Smooth muscle cell (in vitro differentiated cells): ENCODE data around the gene GNG13. TPM values are rescaled to one million over a fixed set of nuclear protein-coding genes. Genes with fewer than 3 reads are reported as not detected.

ENCODE experiments used
- DNase-seq: peaks from one replicate; lab custom pipeline; 2025; ENCODE audit not compliant: unreplicated experiment; lab: John Stamatoyannopoulos, UW
- H2AFZ ChIP-seq: fragments of 200-600 bp; sonication (generic); 2 replicates; pipeline ENCODE4 v1.6.0; 2016; ENCODE audit warnings: antibody characterized with exemption, low read depth, mild to moderate bottlenecking
- H3F3A ChIP-seq: fragments of 200-600 bp; sonication (generic); 2 replicates; pipeline ENCODE4 v1.6.0; 2017; ENCODE audit warnings: antibody characterized with exemption, low read depth
- H3K27ac ChIP-seq: fragments of 200-600 bp; sonication (generic); 2 replicates; pipeline ENCODE4 v1.5.1; 2016; ENCODE audit warnings: low read depth, mild to moderate bottlenecking
- H3K27me3 ChIP-seq: fragments of 200-600 bp; sonication (generic); 2 replicates; pipeline ENCODE4 v1.6.1; 2016; ENCODE audit warnings: low read depth, mild to moderate bottlenecking
- H3K36me3 ChIP-seq: fragments of 200-600 bp; sonication (generic); 2 replicates; pipeline ENCODE4 v1.5.1; 2016; ENCODE audit warnings: low read depth
- H3K4me1 ChIP-seq: fragments of 200-600 bp; sonication (generic); 2 replicates; pipeline ENCODE4 v1.5.1; 2016; ENCODE audit warnings: low read depth
- H3K4me2 ChIP-seq: fragments of 200-600 bp; sonication (generic); 2 replicates; pipeline ENCODE4 v1.6.0; 2016; ENCODE audit warnings: mild to moderate bottlenecking
- H3K4me3 ChIP-seq: fragments of 200-600 bp; sonication (generic); 2 replicates; pipeline ENCODE4 v1.5.1; 2016; ENCODE audit warnings: mild to moderate bottlenecking
- H3K79me2 ChIP-seq: fragments of 200-600 bp; sonication (generic); 2 replicates; pipeline ENCODE4 v1.6.0; 2016; ENCODE audit warnings: low read depth, mild to moderate bottlenecking
- H3K9ac ChIP-seq: fragments of 200-600 bp; sonication (generic); 2 replicates; pipeline ENCODE4 v1.6.0; 2016; ENCODE audit warnings: low read depth
- H3K9me3 ChIP-seq: fragments of 200-600 bp; sonication (generic); replicated peaks from 2 replicates; pipeline ENCODE4 v1.5.1; 2016; ENCODE audit warnings: low read depth
- H4K20me1 ChIP-seq: fragments of 200-600 bp; sonication (generic); 2 replicates; pipeline ENCODE4 v1.6.0; 2016; ENCODE audit warnings: low read depth
- WGBS: methylation state at CpG from one replicate; pipeline ENCODE4 v1.1.7; 2016; ENCODE audit warnings: low lambda C conversion rate; 5-methylcytosine and 5-hydroxymethylcytosine counted together
- polyA plus RNA-seq: library from polyadenylated mRNA; unstranded; fragments of >200 nt; fragmentation: Nextera tagmentation; extraction: Ambion mirVana; gene quantifications from 2 replicates; pipeline ENCODE4 v1.2.1, GENCODE V29; 2016
- total RNA-seq: library from RNA; depleted of rRNA; stranded (reverse); fragments of >200 nt; gene quantifications from 2 replicates; pipeline ENCODE4 v1.2.3, GENCODE V29; 2014
- TF ChIP-seq, protein P1 (sequence below): fragments of 200-600 bp; sonication (generic); IDR thresholded peaks from 2 replicates; pipeline ENCODE4 v1.5.1; 2017; ENCODE audit warnings: borderline replicate concordance, mild to moderate bottlenecking, antibody characterized with exemption; ENCODE audit not compliant: insufficient read depth, poor library complexity, severe bottlenecking

GNG13 gene
- total and polyA plus RNA-seq, 2 experiments from 2014 or later = not detected

- WGBS = 69% methylated on average over 8 of the region's 8 CpGs
- Histone ChIP-seq H2AFZ (no peak overlapping the region), H3K4me2 (no peak overlapping the region), H4K20me1 (no peaks in the 10 kb centered on the region), H3K27ac (no peak overlapping the region), H3K4me3 (no peak overlapping the region), H3K9me3 (no peaks in the 10 kb centered on the region), H3K36me3 (no peaks in the 10 kb centered on the region), H3K4me1 (peaks cover 16% of the 10 kb centered on the region), H3K27me3 (peaks cover 40% of the 10 kb centered on the region), H3K79me2 (no peaks in the 10 kb centered on the region), H3F3A (no peaks in the 10 kb centered on the region), H3K9ac (no peak overlapping the region)
- TF ChIP-seq, protein P1, sequence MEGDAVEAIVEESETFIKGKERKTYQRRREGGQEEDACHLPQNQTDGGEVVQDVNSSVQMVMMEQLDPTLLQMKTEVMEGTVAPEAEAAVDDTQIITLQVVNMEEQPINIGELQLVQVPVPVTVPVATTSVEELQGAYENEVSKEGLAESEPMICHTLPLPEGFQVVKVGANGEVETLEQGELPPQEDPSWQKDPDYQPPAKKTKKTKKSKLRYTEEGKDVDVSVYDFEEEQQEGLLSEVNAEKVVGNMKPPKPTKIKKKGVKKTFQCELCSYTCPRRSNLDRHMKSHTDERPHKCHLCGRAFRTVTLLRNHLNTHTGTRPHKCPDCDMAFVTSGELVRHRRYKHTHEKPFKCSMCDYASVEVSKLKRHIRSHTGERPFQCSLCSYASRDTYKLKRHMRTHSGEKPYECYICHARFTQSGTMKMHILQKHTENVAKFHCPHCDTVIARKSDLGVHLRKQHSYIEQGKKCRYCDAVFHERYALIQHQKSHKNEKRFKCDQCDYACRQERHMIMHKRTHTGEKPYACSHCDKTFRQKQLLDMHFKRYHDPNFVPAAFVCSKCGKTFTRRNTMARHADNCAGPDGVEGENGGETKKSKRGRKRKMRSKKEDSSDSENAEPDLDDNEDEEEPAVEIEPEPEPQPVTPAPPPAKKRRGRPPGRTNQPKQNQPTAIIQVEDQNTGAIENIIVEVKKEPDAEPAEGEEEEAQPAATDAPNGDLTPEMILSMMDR = no peak
- no peak for DNase-seq
These were observed 3.2 kb upstream of the GNG13 start for GRCh38 chr16:803754-804080.

- no peak overlapping the region for H3K4me2 ChIP-seq
- H4K20me1 ChIP-seq = no peaks in the 10 kb centered on the region
- no peak overlapping the region for H3K9ac ChIP-seq
- H3K27me3 ChIP-seq = peaks cover 40% of the 10 kb centered on the region
- no peaks in the 10 kb centered on the region for H3K9me3 ChIP-seq
- DNase-seq = no peak
- H3K36me3 ChIP-seq = no peaks in the 10 kb centered on the region
- 88% methylated on average over 33 of the region's 33 CpGs for WGBS
- TF ChIP-seq, protein P1 = no peak
- H3K79me2 ChIP-seq = no peaks in the 10 kb centered on the region
- H3K4me1 ChIP-seq = peaks cover 11% of the 10 kb centered on the region
- no peak overlapping the region for H2AFZ ChIP-seq
- H3K4me3 ChIP-seq = no peak overlapping the region
- H3K27ac ChIP-seq = no peak overlapping the region
- no peaks in the 10 kb centered on the region for H3F3A ChIP-seq
These were observed 2.6 kb upstream of the GNG13 start for GRCh38 chr16:802914-803753.

DNA sequence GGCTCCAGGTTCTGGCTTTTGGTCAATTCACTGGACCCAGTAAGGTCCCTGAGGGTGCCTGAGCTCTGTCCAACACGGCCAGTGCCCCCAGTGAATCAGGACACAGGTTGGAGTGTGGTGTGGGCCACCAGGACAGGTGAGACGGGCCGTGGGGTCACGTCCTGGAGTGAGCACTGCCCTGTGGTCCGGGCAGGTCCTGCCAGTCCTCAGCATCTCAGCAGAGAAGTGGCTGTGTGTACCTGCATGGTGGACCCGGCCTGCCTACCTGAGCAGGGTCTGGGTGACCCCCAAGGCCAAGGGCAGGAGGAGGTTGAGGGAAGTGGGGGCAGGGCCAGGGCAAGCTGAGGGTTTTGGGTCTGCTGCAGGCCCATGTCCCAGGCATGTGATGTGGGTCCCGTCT is 1.9 kb upstream of the GNG13 start:
- H3K4me1 ChIP-seq = peaks cover 8% of the 10 kb centered on the region
- H3K9me3 ChIP-seq = no peaks in the 10 kb centered on the region
- H2AFZ ChIP-seq = no peak overlapping the region
- H3K27ac ChIP-seq = no peak overlapping the region
- H3K4me3 ChIP-seq = no peak overlapping the region
- no peaks in the 10 kb centered on the region for H4K20me1 ChIP-seq
- peaks cover 40% of the 10 kb centered on the region for H3K27me3 ChIP-seq
- no peaks in the 10 kb centered on the region for H3K79me2 ChIP-seq
- H3K4me2 ChIP-seq = no peak overlapping the region
- no peak for DNase-seq
- no peak overlapping the region for H3K9ac ChIP-seq
- no peaks in the 10 kb centered on the region for H3F3A ChIP-seq
- TF ChIP-seq, protein P1 = no peak
- no peaks in the 10 kb centered on the region for H3K36me3 ChIP-seq
- 86% methylated on average over 7 of the region's 7 CpGs for WGBS
